Stimulated activated CD4-positive, alpha-beta T cell treated with anti-CD3 and anti-CD28 coated beads, TNF-alpha, amount 100 ng/mL, for 1 hour (primary cell): Measurements from ENCODE around the gene KIAA0513.
"Not testable (repeated sequence)": the region's sequence is repeated elsewhere in the genome, so short reads cannot be mapped to it uniquely, and the experiment has no call there.

Source experiments
- DNase-seq, 3 donors: peaks; one replicate each; pipeline ENCODE4 v3.0.0-alpha.2; 2020; ENCODE audit warnings: low read depth in 3 of 3, low spot score in 1 of 3

KIAA0513 gene

GRCh38 chr16:85107532-85107931, 79.9 kb downstream of the KIAA0513 start:
- no peak for DNase-seq

- no peak for DNase-seq
Observed at GRCh38 chr16:85110105-85110504, 82.5 kb downstream of the KIAA0513 start.

- DNase-seq = no peak
Observed at GRCh38 chr16:85111184-85111583, 83.6 kb downstream of the KIAA0513 start.

- DNase-seq = no peak
Observed at GRCh38 chr16:85112364-85112763, 84.8 kb downstream of the KIAA0513 start, which contains the start of gene CIBAR2. TSS of gene CIBAR2 (minus strand) at chr16:85112472. CDS start at chr16:85112352, 120 bp downstream.

GRCh38 chr16:85113168-85113733, 85.7 kb downstream of the KIAA0513 start:
- no peak for DNase-seq

- DNase-seq = no peak
Observed at GRCh38 chr16:85113913-85114312, 86.3 kb downstream of the KIAA0513 start.

- DNase-seq = peak; percentile 13 to 81 (median 55)
Observed at GRCh38 chr16:85114909-85115567, 87.4 kb downstream of the KIAA0513 start.

GRCh38 chr16:85117418-85117817, 89.8 kb downstream of the KIAA0513 start:
- no peak for DNase-seq

- DNase-seq = no peak
Observed at GRCh38 chr16:85120006-85120340, 92.4 kb downstream of the KIAA0513 start.

- not testable (repeated sequence) for DNase-seq
Observed at GRCh38 chr16:85123441-85123840, 95.8 kb downstream of the KIAA0513 start.

GRCh38 chr16:85123891-85124635, 96.5 kb downstream of the KIAA0513 start:
- no peak for DNase-seq

GRCh38 chr16:85124636-85125346, 97.2 kb downstream of the KIAA0513 start:
- no peak for DNase-seq

- no peak for DNase-seq
Observed at GRCh38 chr16:85125570-85126393, 98.2 kb downstream of the KIAA0513 start.

- no peak for DNase-seq
Observed at GRCh38 chr16:85126394-85126704, 98.8 kb downstream of the KIAA0513 start.

- DNase-seq = peak in 1 of 3 donors; percentile 25
Observed at GRCh38 chr16:85126705-85127378, 99.2 kb downstream of the KIAA0513 start.

- no peak for DNase-seq
Observed at GRCh38 chr16:85127379-85127723, 99.8 kb downstream of the KIAA0513 start.

GRCh38 chr16:85128079-85128837, 100.7 kb downstream of the KIAA0513 start:
- no peak for DNase-seq

GRCh38 chr16:85129876-85130704, 102.5 kb downstream of the KIAA0513 start:
- no peak for DNase-seq

GRCh38 chr16:85130705-85131028, 103.1 kb downstream of the KIAA0513 start:
- DNase-seq = no peak
